HL-60 (cell line): ENCODE measurements around the gene STEAP2.

Experiments
- DNase-seq, 2 experiments: peaks; one replicate each; pipeline ENCODE4 v3.0.0-alpha.2; 2010 to 2020; ENCODE audit warnings: low read depth in 1 of 2, low spot score in 1 of 2
- H3K27ac ChIP-seq: fragments of 250-450 bp; sonication (Bioruptor Pico); replicated peaks from 2 replicates; pipeline ENCODE4 v1.5.1; 2020; ENCODE audit warnings: mild to moderate bottlenecking, moderate library complexity
- H3K27me3 ChIP-seq: fragments of 250-450 bp; sonication (Bioruptor Pico); 2 replicates; pipeline ENCODE4 v1.5.1; 2021; ENCODE audit warnings: mild to moderate bottlenecking, moderate library complexity; ENCODE audit not compliant: insufficient read depth, poor library complexity, severe bottlenecking
- H3K4me3 ChIP-seq: replicated peaks from 2 replicates; pipeline ENCODE4 v1.5.1; 2011; ENCODE audit warnings: mild to moderate bottlenecking, control low read depth, low read length; ENCODE audit not compliant: insufficient read depth
- CTCF ChIP-seq: IDR thresholded peaks from one replicate; pipeline ENCODE4 v1.5.1; 2011; ENCODE audit warnings: low read length, control low read depth, inconsistent platforms; ENCODE audit not compliant: insufficient read depth
- GABPA ChIP-seq: IDR thresholded peaks from 2 replicates; pipeline ENCODE4 v1.6.1; 2012; ENCODE audit warnings: low read depth
- POLR2AphosphoS5 ChIP-seq: IDR thresholded peaks from 2 replicates; pipeline ENCODE4 v1.6.1; 2012; ENCODE audit warnings: low read depth
- REST ChIP-seq: IDR thresholded peaks from 2 replicates; pipeline ENCODE4 v1.6.1; 2012; ENCODE audit warnings: low read depth; ENCODE audit not compliant: insufficient replicate concordance
- SPI1 ChIP-seq: IDR thresholded peaks from 2 replicates; pipeline ENCODE4 v1.6.1; 2012; ENCODE audit warnings: low read depth, mild to moderate bottlenecking, borderline replicate concordance

STEAP2 gene

GRCh38 chr7:90178166-90178565 lies 33.4 kb upstream of the STEAP2 start:
- H3K27me3 ChIP-seq = peaks cover 2% of the 10 kb centered on the region
- no peak for DNase-seq
- TF ChIP-seq POLR2AphosphoS5 (no peak), SPI1 (no peak), REST (no peak), CTCF (no peak), GABPA (no peak)
- H3K27ac ChIP-seq = no peak overlapping the region
- no peak overlapping the region for H3K4me3 ChIP-seq

GRCh38 chr7:90178679-90179278 lies 32.8 kb upstream of the STEAP2 start:
- no peak overlapping the region for H3K27ac ChIP-seq
- TF ChIP-seq GABPA (no peak), SPI1 (no peak), CTCF (no peak), POLR2AphosphoS5 (no peak), REST (no peak)
- no peak overlapping the region for H3K4me3 ChIP-seq
- DNase-seq = peak in 1 of 2 experiments; percentile 17
- H3K27me3 ChIP-seq = peaks cover 2% of the 10 kb centered on the region

- Histone ChIP-seq H3K4me3 (no peak overlapping the region), H3K27me3 (peaks cover 2% of the 10 kb centered on the region), H3K27ac (no peak overlapping the region)
- TF ChIP-seq REST = no peak
- TF ChIP-seq CTCF = no peak
- TF ChIP-seq SPI1 = no peak
- no peak for TF ChIP-seq GABPA
- TF ChIP-seq POLR2AphosphoS5 = no peak
- DNase-seq = no peak
These were observed 31.4 kb upstream of the STEAP2 start for GRCh38 chr7:90180011-90180585.
